Raji (cell line): ENCODE data around the gene NUCB1.

Experiments
- POLR2A ChIP-seq: IDR thresholded peaks from 2 replicates; pipeline ENCODE4 v1.6.1; 2011; ENCODE audit warnings: low read depth, low read length, control low read depth; ENCODE audit not compliant: insufficient read depth

The NUCB1 gene

GRCh38 chr19:48922548-48923490, 22.7 kb downstream of the NUCB1 start:
- TF ChIP-seq POLR2A = no peak

- no peak for TF ChIP-seq POLR2A
These were observed 25.2 kb downstream of the NUCB1 start for GRCh38 chr19:48925240-48925843.

DNA sequence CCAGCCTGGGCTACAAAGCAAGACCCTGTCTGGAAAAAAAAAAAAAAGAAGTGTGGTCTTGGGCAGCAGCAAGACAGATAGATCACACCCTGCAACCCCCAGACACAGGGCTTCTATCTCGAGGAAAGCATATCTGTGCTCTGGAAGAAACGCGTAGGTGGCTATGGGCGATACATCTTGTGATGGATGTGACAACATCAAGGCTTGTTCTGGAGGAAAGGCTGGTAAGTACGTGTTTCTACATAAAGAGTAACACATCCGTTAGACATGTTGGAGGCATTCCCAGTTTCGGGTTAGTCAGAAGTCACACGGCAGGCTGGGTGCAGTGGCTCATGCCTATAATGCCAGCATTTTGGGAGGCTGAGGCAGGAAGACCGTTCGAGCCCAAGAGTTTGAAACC, 26.8 kb downstream of the NUCB1 start:
- TF ChIP-seq POLR2A = no peak

DNA sequence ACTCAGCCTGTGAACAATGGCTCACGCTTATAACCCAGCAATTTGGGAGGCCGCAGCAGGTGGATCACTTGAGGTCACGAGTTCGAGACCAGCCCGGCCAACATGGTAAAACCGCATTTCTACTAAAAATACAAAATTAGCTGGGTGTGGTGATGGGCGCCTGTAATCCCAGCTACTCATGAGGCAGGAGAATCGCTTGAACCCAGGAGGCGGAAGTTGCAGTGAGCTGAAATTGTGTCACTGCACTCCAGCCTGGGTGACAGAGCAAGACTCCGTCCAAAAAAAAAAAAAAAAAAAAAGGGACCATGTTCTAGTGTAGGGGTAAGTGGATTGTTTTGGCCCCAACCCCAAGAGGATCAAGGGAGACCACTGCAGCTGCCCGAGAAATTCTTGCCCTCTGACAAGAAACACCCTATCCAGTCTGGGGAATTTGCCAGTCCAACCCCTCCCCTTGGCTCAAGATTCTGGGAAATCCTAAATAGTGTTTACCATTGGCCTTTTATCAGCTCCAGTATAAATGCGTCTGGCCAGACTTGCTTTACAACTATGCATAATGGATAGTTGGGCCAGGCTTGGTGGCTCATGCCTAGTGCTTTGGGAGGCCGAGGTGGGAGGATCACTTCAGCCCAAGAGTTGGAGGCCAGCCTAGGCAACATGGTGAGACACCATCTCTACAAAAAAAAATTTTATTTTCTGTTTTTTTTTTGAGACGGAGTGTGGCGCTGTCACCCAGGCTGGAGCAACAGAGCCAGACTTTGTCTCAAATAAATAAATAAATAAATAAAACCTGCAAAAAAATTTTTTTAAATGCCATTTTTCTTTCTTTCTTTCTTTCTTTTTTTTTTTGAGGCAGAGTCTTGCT, 28.3 kb downstream of the NUCB1 start:
- TF ChIP-seq POLR2A = no peak

DNA sequence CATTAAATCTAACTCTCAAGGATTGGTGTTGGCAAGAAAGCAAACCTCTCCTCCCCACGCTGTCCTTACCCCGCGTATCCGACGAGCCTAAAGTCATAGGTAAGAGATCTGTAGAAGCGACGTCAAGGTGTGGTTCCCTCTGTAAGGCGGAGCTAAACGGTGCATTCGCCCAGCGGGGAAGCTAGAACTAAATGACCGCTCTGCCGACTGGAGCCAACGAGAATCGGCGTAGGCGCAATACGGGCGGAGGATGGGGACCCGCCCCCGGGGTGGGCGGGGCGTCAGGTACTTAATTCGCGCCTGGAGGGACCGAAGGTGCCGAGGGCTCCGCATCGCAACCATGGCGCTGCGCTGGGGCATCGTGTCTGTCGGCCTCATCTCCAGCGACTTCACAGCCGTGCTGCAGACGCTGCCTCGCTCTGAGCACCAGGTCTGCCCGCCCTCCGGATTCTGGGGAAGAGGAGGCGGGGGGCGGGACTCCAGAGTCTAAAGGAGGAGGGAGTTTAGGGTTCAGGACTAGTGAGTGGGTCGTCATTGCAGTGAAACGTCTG, 33.3 kb downstream of the NUCB1 start, which contains the start of gene DHDH:
Gene DHDH (plus strand): TSS at position 318 of the 551 bp plus-strand sequence. CDS start 23 bp downstream, at position 341.
- TF ChIP-seq POLR2A = no peak

GRCh38 chr19:48934837-48935236, 34.7 kb downstream of the NUCB1 start:
- no peak for TF ChIP-seq POLR2A

GRCh38 chr19:48935864-48936263, 35.8 kb downstream of the NUCB1 start:
- TF ChIP-seq POLR2A = no peak

- no peak for TF ChIP-seq POLR2A
These were observed 38.1 kb downstream of the NUCB1 start for GRCh38 chr19:48938256-48938655.

DNA sequence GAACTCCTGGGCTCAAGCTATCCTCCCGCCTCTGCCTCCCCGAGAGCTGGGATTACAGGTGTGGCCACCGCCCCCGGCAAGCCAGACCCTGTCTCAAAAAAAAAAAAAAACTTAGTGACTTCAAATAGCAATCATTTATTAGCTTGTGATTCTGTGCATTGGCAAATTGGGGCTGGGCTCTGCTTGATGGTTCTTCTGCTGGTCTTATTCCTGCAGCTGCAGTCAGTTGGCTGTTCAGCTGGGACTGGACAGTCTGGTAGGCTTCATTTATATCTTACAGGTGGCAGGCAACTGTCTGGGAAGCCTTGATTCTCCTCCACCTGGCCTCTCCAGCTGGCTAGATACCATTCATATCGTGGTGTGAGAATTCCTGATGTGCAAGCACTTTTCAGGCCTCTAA, 40.8 kb downstream of the NUCB1 start:
- no peak for TF ChIP-seq POLR2A

- TF ChIP-seq POLR2A = no peak
These were observed 43.0 kb downstream of the NUCB1 start for GRCh38 chr19:48943081-48943480.

GRCh38 chr19:48945415-48945814, 45.3 kb downstream of the NUCB1 start:
- no peak for TF ChIP-seq POLR2A

GRCh38 chr19:48945817-48946216, 45.7 kb downstream of the NUCB1 start:
- TF ChIP-seq POLR2A = no peak

DNA sequence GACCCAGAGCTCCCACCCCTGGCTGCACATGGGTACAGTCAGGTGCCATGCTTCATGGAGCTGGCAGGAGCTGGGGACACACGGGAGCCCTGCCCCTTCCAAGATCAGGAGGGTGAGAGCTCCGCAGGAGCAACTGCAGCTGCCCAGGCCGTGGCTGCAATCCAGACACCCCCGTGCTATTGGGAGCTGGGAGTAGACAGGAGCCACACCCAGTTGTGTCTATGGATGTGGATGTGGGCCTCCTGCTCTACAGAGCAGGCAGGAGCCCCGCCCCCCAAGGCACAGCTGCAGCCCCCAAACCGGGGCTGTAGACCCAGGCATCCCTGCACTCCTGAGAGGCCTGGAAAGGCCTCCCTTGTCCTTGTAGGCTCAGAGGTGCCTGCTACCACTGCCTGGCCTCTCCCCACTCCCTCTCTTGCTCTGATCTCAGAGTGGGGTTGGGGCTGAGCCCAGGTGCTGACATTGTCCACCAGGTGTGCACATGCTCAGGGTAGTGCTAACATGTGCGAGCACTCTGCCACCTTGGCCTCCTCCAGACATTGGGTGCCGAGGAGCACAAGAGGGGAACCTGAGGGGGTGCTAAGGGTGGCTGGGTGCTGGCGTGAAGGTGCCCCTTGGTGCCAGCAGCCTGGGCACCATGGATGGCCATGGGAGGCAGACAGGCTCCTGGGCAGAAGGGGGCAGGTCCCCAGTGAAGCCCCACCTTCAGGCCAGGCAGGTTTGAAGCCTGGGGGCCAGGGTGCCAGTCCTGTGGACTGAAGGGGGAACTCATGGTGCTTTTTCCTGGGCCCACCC, 46.5 kb downstream of the NUCB1 start:
- TF ChIP-seq POLR2A = no peak

DNA sequence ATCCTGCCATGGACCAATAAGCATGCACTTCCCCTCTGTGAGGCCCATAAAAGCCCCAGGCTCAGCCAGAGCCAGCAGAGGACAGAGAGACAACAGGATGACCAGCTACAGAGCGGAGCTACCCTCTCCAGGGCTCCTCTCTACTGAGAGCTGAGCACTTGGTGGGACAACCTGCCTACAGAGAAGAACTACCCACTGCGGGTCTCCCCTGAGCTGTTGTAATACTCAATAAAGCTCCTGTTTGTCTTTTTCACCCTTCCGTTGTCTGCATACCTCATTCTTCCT, 47.1 kb downstream of the NUCB1 start:
- no peak for TF ChIP-seq POLR2A
